Mononuclear cell (primary cell): ENCODE results near the gene CEP295NL. TPM values are rescaled to one million over a fixed set of nuclear protein-coding genes. Genes with fewer than 3 reads are reported as not detected.
"Not testable (repeated sequence)": the region's sequence is repeated elsewhere in the genome, so short reads cannot be mapped to it uniquely, and the experiment has no call there.

Source experiments
- H3K27me3 ChIP-seq: 2 replicates; pipeline ENCODE4 v1.6.0; 2011; ENCODE audit warnings: low read length, control low read depth; ENCODE audit not compliant: insufficient read depth
- H3K4me1 ChIP-seq: 2 replicates; pipeline ENCODE4 v1.5.1; 2011; ENCODE audit warnings: mild to moderate bottlenecking, low read length, control low read depth; ENCODE audit not compliant: insufficient read depth
- H3K4me3 ChIP-seq: 2 replicates; pipeline ENCODE4 v1.5.1; 2011; ENCODE audit warnings: mild to moderate bottlenecking, low read length, moderate library complexity
- H3K9me3 ChIP-seq: 2 replicates; pipeline ENCODE4 v1.5.1; 2011; ENCODE audit warnings: low read depth, mild to moderate bottlenecking, control low read depth, low read length
- total RNA-seq: library from RNA; depleted of rRNA; stranded (reverse); fragments of >200 nt; gene quantifications from one replicate; pipeline ENCODE4 v1.2.3, GENCODE V29; 2012

CEP295NL gene
- total RNA-seq, 1 donor, result 5.9 TPM

- H3K9me3 ChIP-seq, H3K27me3 ChIP-seq, H3K4me3 ChIP-seq: not testable (repeated sequence)
- peaks cover 78% of the 10 kb centered on the region for H3K4me1 ChIP-seq
These were observed 12.9 kb downstream of the CEP295NL start for GRCh38 chr17:78890096-78890495.

- Histone ChIP-seq H3K9me3 (no peaks in the 10 kb centered on the region), H3K4me1 (peaks cover 84% of the 10 kb centered on the region), H3K27me3 (no peaks in the 10 kb centered on the region), H3K4me3 (no peak overlapping the region)
These were observed 13.5 kb downstream of the CEP295NL start for GRCh38 chr17:78889531-78889930.

GRCh38 chr17:78888941-78889518, 14.0 kb downstream of the CEP295NL start:
- Histone ChIP-seq H3K27me3 (no peaks in the 10 kb centered on the region), H3K4me1 (peaks cover 88% of the 10 kb centered on the region), H3K4me3 (no peak overlapping the region), H3K9me3 (no peaks in the 10 kb centered on the region)

GRCh38 chr17:78886954-78887353, 16.0 kb downstream of the CEP295NL start:
- Histone ChIP-seq H3K4me1 (peaks cover 88% of the 10 kb centered on the region), H3K4me3 (no peak overlapping the region), H3K9me3 (no peaks in the 10 kb centered on the region), H3K27me3 (no peaks in the 10 kb centered on the region)

GRCh38 chr17:78885956-78886355, 17.0 kb downstream of the CEP295NL start:
- H3K4me3 ChIP-seq, result no peak overlapping the region
- H3K9me3 ChIP-seq, result no peaks in the 10 kb centered on the region
- no peaks in the 10 kb centered on the region for H3K27me3 ChIP-seq
- peaks cover 81% of the 10 kb centered on the region for H3K4me1 ChIP-seq

- peaks cover 82% of the 10 kb centered on the region for H3K4me1 ChIP-seq
- H3K4me3 ChIP-seq, result no peak overlapping the region
- no peaks in the 10 kb centered on the region for H3K9me3 ChIP-seq
- H3K27me3 ChIP-seq, result no peaks in the 10 kb centered on the region
These were observed 17.9 kb downstream of the CEP295NL start for GRCh38 chr17:78884876-78885667.

- H3K27me3 ChIP-seq, result no peaks in the 10 kb centered on the region
- no peak overlapping the region for H3K4me3 ChIP-seq
- H3K9me3 ChIP-seq, result no peaks in the 10 kb centered on the region
- peaks cover 82% of the 10 kb centered on the region for H3K4me1 ChIP-seq
These were observed 18.7 kb downstream of the CEP295NL start for GRCh38 chr17:78884148-78884825.

- Histone ChIP-seq H3K9me3 (no peaks in the 10 kb centered on the region), H3K27me3 (no peaks in the 10 kb centered on the region), H3K4me1 (peaks cover 81% of the 10 kb centered on the region), H3K4me3 (no peak overlapping the region)
These were observed 19.4 kb downstream of the CEP295NL start for GRCh38 chr17:78883533-78884131.

- no peaks in the 10 kb centered on the region for H3K27me3 ChIP-seq
- H3K9me3 ChIP-seq, result no peaks in the 10 kb centered on the region
- peaks cover 76% of the 10 kb centered on the region for H3K4me1 ChIP-seq
- no peak overlapping the region for H3K4me3 ChIP-seq
These were observed 19.9 kb downstream of the CEP295NL start for GRCh38 chr17:78883089-78883532.

- Histone ChIP-seq H3K27me3 (no peaks in the 10 kb centered on the region), H3K4me3 (no peak overlapping the region), H3K4me1 (peaks cover 75% of the 10 kb centered on the region), H3K9me3 (no peaks in the 10 kb centered on the region)
These were observed 20.4 kb downstream of the CEP295NL start for GRCh38 chr17:78882540-78883088.

GRCh38 chr17:78879635-78880186, 23.3 kb downstream of the CEP295NL start:
- no peaks in the 10 kb centered on the region for H3K9me3 ChIP-seq
- no peak overlapping the region for H3K4me3 ChIP-seq
- H3K4me1 ChIP-seq, result peaks cover 74% of the 10 kb centered on the region
- no peaks in the 10 kb centered on the region for H3K27me3 ChIP-seq

GRCh38 chr17:78878871-78879527, 24.0 kb downstream of the CEP295NL start:
- H3K9me3 ChIP-seq, result no peaks in the 10 kb centered on the region
- peaks cover 68% of the 10 kb centered on the region for H3K4me1 ChIP-seq
- no peaks in the 10 kb centered on the region for H3K27me3 ChIP-seq
- H3K4me3 ChIP-seq, result no peak overlapping the region

- Histone ChIP-seq H3K9me3 (no peaks in the 10 kb centered on the region), H3K4me3 (no peak overlapping the region), H3K4me1 (peaks cover 60% of the 10 kb centered on the region), H3K27me3 (no peaks in the 10 kb centered on the region)
These were observed 24.7 kb downstream of the CEP295NL start for GRCh38 chr17:78878261-78878660.

GRCh38 chr17:78876954-78877517, 26.0 kb downstream of the CEP295NL start:
- H3K9me3 ChIP-seq, H3K4me3 ChIP-seq, H3K27me3 ChIP-seq: not testable (repeated sequence)
- H3K4me1 ChIP-seq, result peaks cover 48% of the 10 kb centered on the region
